Measurements from ENCODE around the gene DEPDC5. TPM values are rescaled to one million over a fixed set of nuclear protein-coding genes. Genes with fewer than 3 reads are reported as not detected.

The DEPDC5 gene
- total RNA-seq, 1 experiment from 2014 or later, result 39.3 TPM

GRCh38 chr22:31732089-31732829 lies 21.6 kb upstream of the DEPDC5 start:
- H3K4me1 ChIP-seq (ENCODE audit: insufficient read depth, low read length, poor library complexity, severe bottlenecking), result no peaks in the 10 kb centered on the region
- CTCF ChIA-PET, result no interaction called here
- H3K36me3 ChIP-seq (ENCODE audit: insufficient read depth, low read length, poor library complexity, severe bottlenecking), result peaks cover 5% of the 10 kb centered on the region
- H3K4me3 ChIP-seq (ENCODE audit: low read depth, low read length, poor library complexity, severe bottlenecking), result no peak overlapping the region
- H3K9me3 ChIP-seq (ENCODE audit: low read depth, low read length, poor library complexity, severe bottlenecking), result no peaks in the 10 kb centered on the region
- TF ChIP-seq, protein P1, sequence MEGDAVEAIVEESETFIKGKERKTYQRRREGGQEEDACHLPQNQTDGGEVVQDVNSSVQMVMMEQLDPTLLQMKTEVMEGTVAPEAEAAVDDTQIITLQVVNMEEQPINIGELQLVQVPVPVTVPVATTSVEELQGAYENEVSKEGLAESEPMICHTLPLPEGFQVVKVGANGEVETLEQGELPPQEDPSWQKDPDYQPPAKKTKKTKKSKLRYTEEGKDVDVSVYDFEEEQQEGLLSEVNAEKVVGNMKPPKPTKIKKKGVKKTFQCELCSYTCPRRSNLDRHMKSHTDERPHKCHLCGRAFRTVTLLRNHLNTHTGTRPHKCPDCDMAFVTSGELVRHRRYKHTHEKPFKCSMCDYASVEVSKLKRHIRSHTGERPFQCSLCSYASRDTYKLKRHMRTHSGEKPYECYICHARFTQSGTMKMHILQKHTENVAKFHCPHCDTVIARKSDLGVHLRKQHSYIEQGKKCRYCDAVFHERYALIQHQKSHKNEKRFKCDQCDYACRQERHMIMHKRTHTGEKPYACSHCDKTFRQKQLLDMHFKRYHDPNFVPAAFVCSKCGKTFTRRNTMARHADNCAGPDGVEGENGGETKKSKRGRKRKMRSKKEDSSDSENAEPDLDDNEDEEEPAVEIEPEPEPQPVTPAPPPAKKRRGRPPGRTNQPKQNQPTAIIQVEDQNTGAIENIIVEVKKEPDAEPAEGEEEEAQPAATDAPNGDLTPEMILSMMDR (conservative IDR thresholded peaks at IDR 0.05; ENCODE audit: low read depth, low read length), result no peak
- TF ChIP-seq EZH2 (IDR thresholded peaks at IDR 0.05; ENCODE audit: borderline replicate concordance, low read depth, low read length, poor library complexity, severe bottlenecking), result no peak
- POLR2A ChIA-PET (ENCODE audit: low non-redundant PET), result no interaction called here
- no peak overlapping the region for H3K27ac ChIP-seq (ENCODE audit: low read depth, low read length, poor library complexity, severe bottlenecking)
- BruUV-seq (replicated peaks), result no TSS peak
- no peaks in the 10 kb centered on the region for H3K27me3 ChIP-seq (replicated peaks; ENCODE audit: insufficient read depth, low read depth, low read length, poor library complexity)
- DNase-seq (ENCODE audit: low spot score), result no peak
- intact Hi-C loops (cut with micrococcal nuclease; ENCODE audit: unreplicated experiment), result no loop called here

GRCh38 chr22:31733580-31734079 lies 20.2 kb upstream of the DEPDC5 start:
- no peak overlapping the region for H3K4me3 ChIP-seq (ENCODE audit: low read depth, low read length, poor library complexity, severe bottlenecking)
- BruUV-seq (replicated peaks), result no TSS peak
- DNase-seq (ENCODE audit: low spot score), result no peak
- no peaks in the 10 kb centered on the region for H3K9me3 ChIP-seq (ENCODE audit: low read depth, low read length, poor library complexity, severe bottlenecking)
- H3K27me3 ChIP-seq (replicated peaks; ENCODE audit: insufficient read depth, low read depth, low read length, poor library complexity), result no peaks in the 10 kb centered on the region
- intact Hi-C loops (cut with micrococcal nuclease; ENCODE audit: unreplicated experiment), result no loop called here
- no peak for TF ChIP-seq EZH2 (IDR thresholded peaks at IDR 0.05; ENCODE audit: borderline replicate concordance, low read depth, low read length, poor library complexity, severe bottlenecking)
- TF ChIP-seq, protein P1 (conservative IDR thresholded peaks at IDR 0.05; ENCODE audit: low read depth, low read length), result no peak
- no peak overlapping the region for H3K27ac ChIP-seq (ENCODE audit: low read depth, low read length, poor library complexity, severe bottlenecking)
- H3K36me3 ChIP-seq (ENCODE audit: insufficient read depth, low read length, poor library complexity, severe bottlenecking), result peaks cover 5% of the 10 kb centered on the region
- ChIA-PET CTCF (no interaction called here), POLR2A (ENCODE audit: low non-redundant PET) (no interaction called here)
- no peaks in the 10 kb centered on the region for H3K4me1 ChIP-seq (ENCODE audit: insufficient read depth, low read length, poor library complexity, severe bottlenecking)

- Histone ChIP-seq H3K9me3 (ENCODE audit: low read depth, low read length, poor library complexity, severe bottlenecking) (no peaks in the 10 kb centered on the region), H3K4me1 (ENCODE audit: insufficient read depth, low read length, poor library complexity, severe bottlenecking) (no peaks in the 10 kb centered on the region), H3K36me3 (ENCODE audit: insufficient read depth, low read length, poor library complexity, severe bottlenecking) (peaks cover 10% of the 10 kb centered on the region), H3K27ac (ENCODE audit: low read depth, low read length, poor library complexity, severe bottlenecking) (no peak overlapping the region), H3K4me3 (ENCODE audit: low read depth, low read length, poor library complexity, severe bottlenecking) (no peak overlapping the region), H3K27me3 (replicated peaks; ENCODE audit: insufficient read depth, low read depth, low read length, poor library complexity) (no peaks in the 10 kb centered on the region)
- intact Hi-C loops (cut with micrococcal nuclease; ENCODE audit: unreplicated experiment), result no loop called here
- ChIA-PET CTCF (interaction anchor here (0.6 kb wide), 1 partner anchor 243 kb away, joined by 4 read pairs; no protein-coding TSS in a partner anchor), POLR2A (ENCODE audit: low non-redundant PET) (no interaction called here)
- no TSS peak for BruUV-seq (replicated peaks)
- TF ChIP-seq, protein P1 (conservative IDR thresholded peaks at IDR 0.05; ENCODE audit: low read depth, low read length), result no peak
- TF ChIP-seq EZH2 (IDR thresholded peaks at IDR 0.05; ENCODE audit: borderline replicate concordance, low read depth, low read length, poor library complexity, severe bottlenecking), result no peak
- DNase-seq (ENCODE audit: low spot score), result no peak
Observed at GRCh38 chr22:31734512-31734911, 19.3 kb upstream of the DEPDC5 start.

All from A673 (cell line).